HEK293 (cell line): ENCODE data around the gene PER1.

Experiments used
- EGR2 ChIP-seq: fragments of 450-650 bp; formaldehyde crosslinking; IDR thresholded peaks from 2 replicates; pipeline ENCODE4 v1.5.1; 2016; ENCODE audit warnings: low read depth, missing biosample characterization, missing genetic modification characterization
- GLI2 ChIP-seq: fragments of 450-650 bp; formaldehyde crosslinking; IDR thresholded peaks from 2 replicates; pipeline ENCODE4; 2017; ENCODE audit warnings: missing biosample characterization, missing genetic modification characterization, low read depth, borderline replicate concordance
- GLI4 ChIP-seq: fragments of 450-650 bp; formaldehyde crosslinking; IDR thresholded peaks from 2 replicates; pipeline ENCODE4 v1.5.1; 2016; ENCODE audit warnings: missing biosample characterization, missing genetic modification characterization
- KLF9 ChIP-seq: fragments of 450-650 bp; formaldehyde crosslinking; IDR thresholded peaks from 2 replicates; pipeline ENCODE4 v1.5.1; 2016; ENCODE audit warnings: missing biosample characterization, missing genetic modification characterization, low read depth
- PATZ1 ChIP-seq: fragments of 450-650 bp; formaldehyde crosslinking; IDR thresholded peaks from 2 replicates; pipeline ENCODE4 v1.5.1; 2016; ENCODE audit warnings: missing biosample characterization, missing genetic modification characterization
- ZBTB44 ChIP-seq: fragments of 450-650 bp; IDR thresholded peaks from 2 replicates; pipeline ENCODE4 v1.5.1; 2018; ENCODE audit warnings: missing biosample characterization, mild to moderate bottlenecking, missing genetic modification characterization
- ZBTB8A ChIP-seq: fragments of 450-650 bp; formaldehyde crosslinking; IDR thresholded peaks from 2 replicates; pipeline ENCODE4 v1.5.1; 2016; ENCODE audit warnings: missing biosample characterization, missing genetic modification characterization
- ZEB2 ChIP-seq: fragments of 450-650 bp; formaldehyde crosslinking; IDR thresholded peaks from 2 replicates; pipeline ENCODE4 v1.5.1; 2016; ENCODE audit warnings: missing biosample characterization, missing genetic modification characterization
- ZFHX2 ChIP-seq: fragments of 450-650 bp; formaldehyde crosslinking; conservative IDR thresholded peaks from 2 replicates; pipeline ENCODE4 v1.5.1; 2016; ENCODE audit warnings: missing biosample characterization, missing genetic modification characterization
- ZFP3 ChIP-seq: fragments of 450-650 bp; formaldehyde crosslinking; IDR thresholded peaks from 2 replicates; pipeline ENCODE4 v1.5.1; 2016; ENCODE audit warnings: low read depth, missing biosample characterization, missing genetic modification characterization
- ZNF211 ChIP-seq: fragments of 450-650 bp; formaldehyde crosslinking; IDR thresholded peaks from 2 replicates; pipeline ENCODE4 v1.5.1; 2016; ENCODE audit warnings: low read depth, missing biosample characterization, missing genetic modification characterization
- ZNF239 ChIP-seq: fragments of 450-650 bp; formaldehyde crosslinking; IDR thresholded peaks from 2 replicates; pipeline ENCODE4 v1.5.1; 2016; ENCODE audit warnings: missing biosample characterization, missing genetic modification characterization
- ZNF433 ChIP-seq: fragments of 450-650 bp; formaldehyde crosslinking; IDR thresholded peaks from 2 replicates; pipeline ENCODE4 v1.5.1; 2016; ENCODE audit warnings: missing biosample characterization, missing genetic modification characterization, low read depth
- ZNF501 ChIP-seq: fragments of 450-650 bp; formaldehyde crosslinking; IDR thresholded peaks from 2 replicates; pipeline ENCODE4 v1.5.1; 2016; ENCODE audit warnings: missing biosample characterization, missing genetic modification characterization
- ZNF514 ChIP-seq: fragments of 450-650 bp; formaldehyde crosslinking; IDR thresholded peaks from 2 replicates; pipeline ENCODE4 v1.5.1; 2016; ENCODE audit warnings: missing biosample characterization, missing genetic modification characterization
- ZNF624 ChIP-seq: fragments of 450-650 bp; formaldehyde crosslinking; IDR thresholded peaks from 2 replicates; pipeline ENCODE4 v1.5.1; 2017; ENCODE audit warnings: missing biosample characterization, missing genetic modification characterization
- ZNF629 ChIP-seq: fragments of 450-650 bp; formaldehyde crosslinking; IDR thresholded peaks from 2 replicates; pipeline ENCODE4 v1.5.1; 2017; ENCODE audit warnings: missing biosample characterization, missing genetic modification characterization
- ZNF639 ChIP-seq: fragments of 450-650 bp; formaldehyde crosslinking; IDR thresholded peaks from 2 replicates; pipeline ENCODE4 v1.5.1; 2016; ENCODE audit warnings: missing biosample characterization, missing genetic modification characterization
- ZNF658 ChIP-seq: fragments of 450-650 bp; formaldehyde crosslinking; IDR thresholded peaks from 2 replicates; pipeline ENCODE4; 2016; ENCODE audit warnings: missing biosample characterization, missing genetic modification characterization
- ZNF677 ChIP-seq: fragments of 450-650 bp; IDR thresholded peaks from 2 replicates; pipeline ENCODE4 v1.5.0; 2018; ENCODE audit warnings: missing biosample characterization, mild to moderate bottlenecking, missing genetic modification characterization, moderate library complexity
- ZXDB ChIP-seq: fragments of 450-650 bp; formaldehyde crosslinking; IDR thresholded peaks from 2 replicates; pipeline ENCODE4 v1.5.1; 2016; ENCODE audit warnings: missing biosample characterization, missing genetic modification characterization
- TF ChIP-seq, protein P1 (sequence below): fragments of 450-650 bp; formaldehyde crosslinking; IDR thresholded peaks from 2 replicates; pipeline ENCODE4 v1.5.1; 2016; ENCODE audit warnings: missing biosample characterization, missing genetic modification characterization
- TF ChIP-seq, protein P2 (sequence below): fragments of 450-650 bp; formaldehyde crosslinking; IDR thresholded peaks from 2 replicates; pipeline ENCODE4 v1.5.1; 2017; ENCODE audit warnings: missing biosample characterization, missing genetic modification characterization

PER1 gene

GRCh38 chr17:8125154-8125946 lies 26.9 kb downstream of the PER1 start (continued):
- TF ChIP-seq ZNF629 (peak; percentile 30), ZBTB44 (tag by site-specific recombination) (peak; percentile 79), ZBTB8A (tag by site-specific recombination) (peak; percentile 46), ZFP3 (tag by site-specific recombination) (no peak), ZEB2 (tag by site-specific recombination) (no peak; the same call in 1 of the 2 replicates), PATZ1 (tag by site-specific recombination) (peak; percentile 23), ZNF514 (tag by site-specific recombination) (no peak), ZNF677 (tag by site-specific recombination) (peak; percentile 37; the same call in 1 of the 2 replicates), ZNF624 (tag by site-specific recombination) (0 out of 2 replicates have a peak, but pooled peaks have one; percentile 83), EGR2 (tag by site-specific recombination) (0 out of 2 replicates have a peak, but pooled peaks have one; percentile 19), ZFHX2 (tag by site-specific recombination) (peak; percentile 53), KLF9 (peak; percentile 12; the same call in 1 of the 2 replicates), GLI2 (tag by site-specific recombination) (no peak), ZNF211 (no peak), ZNF639 (tag by site-specific recombination) (no peak), ZNF658 (no peak), GLI4 (tag by site-specific recombination) (0 out of 2 replicates have a peak, but pooled peaks have one; percentile 40), ZXDB (peak; percentile 17; the same call in 1 of the 2 replicates), ZNF501 (tag by site-specific recombination) (peak; percentile 86; the same call in 1 of the 2 replicates), ZNF239 (tag by site-specific recombination) (0 out of 2 replicates have a peak, but pooled peaks have one; percentile 12), ZNF433 (tag by site-specific recombination) (no peak)
- TF ChIP-seq, protein P1, sequence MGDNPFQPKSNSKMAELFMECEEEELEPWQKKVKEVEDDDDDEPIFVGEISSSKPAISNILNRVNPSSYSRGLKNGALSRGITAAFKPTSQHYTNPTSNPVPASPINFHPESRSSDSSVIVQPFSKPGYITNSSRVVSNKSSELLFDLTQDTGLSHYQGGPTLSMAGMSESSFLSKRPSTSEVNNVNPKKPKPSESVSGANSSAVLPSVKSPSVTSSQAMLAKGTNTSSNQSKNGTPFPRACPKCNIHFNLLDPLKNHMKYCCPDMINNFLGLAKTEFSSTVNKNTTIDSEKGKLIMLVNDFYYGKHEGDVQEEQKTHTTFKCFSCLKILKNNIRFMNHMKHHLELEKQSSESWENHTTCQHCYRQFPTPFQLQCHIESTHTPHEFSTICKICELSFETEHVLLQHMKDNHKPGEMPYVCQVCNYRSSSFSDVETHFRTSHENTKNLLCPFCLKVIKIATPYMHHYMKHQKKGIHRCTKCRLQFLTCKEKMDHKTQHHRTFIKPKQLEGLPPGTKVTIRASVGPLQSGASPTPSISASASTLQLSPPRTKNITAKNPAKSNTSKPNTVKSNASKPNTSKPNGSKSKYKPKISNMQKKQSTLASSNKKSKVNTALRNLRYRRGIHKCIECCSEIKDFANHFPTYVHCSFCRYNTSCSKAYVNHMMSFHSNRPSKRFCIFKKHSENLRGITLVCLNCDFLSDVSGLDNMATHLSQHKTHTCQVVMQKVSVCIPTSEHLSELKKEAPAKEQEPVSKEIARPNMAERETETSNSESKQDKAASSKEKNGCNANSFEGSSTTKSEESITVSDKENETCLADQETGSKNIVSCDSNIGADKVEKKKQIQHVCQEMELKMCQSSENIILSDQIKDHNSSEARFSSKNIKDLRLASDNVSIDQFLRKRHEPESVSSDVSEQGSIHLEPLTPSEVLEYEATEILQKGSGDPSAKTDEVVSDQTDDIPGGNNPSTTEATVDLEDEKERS (tag by site-specific recombination), result 0 out of 2 replicates have a peak, but pooled peaks have one; percentile 19
- TF ChIP-seq, protein P2, sequence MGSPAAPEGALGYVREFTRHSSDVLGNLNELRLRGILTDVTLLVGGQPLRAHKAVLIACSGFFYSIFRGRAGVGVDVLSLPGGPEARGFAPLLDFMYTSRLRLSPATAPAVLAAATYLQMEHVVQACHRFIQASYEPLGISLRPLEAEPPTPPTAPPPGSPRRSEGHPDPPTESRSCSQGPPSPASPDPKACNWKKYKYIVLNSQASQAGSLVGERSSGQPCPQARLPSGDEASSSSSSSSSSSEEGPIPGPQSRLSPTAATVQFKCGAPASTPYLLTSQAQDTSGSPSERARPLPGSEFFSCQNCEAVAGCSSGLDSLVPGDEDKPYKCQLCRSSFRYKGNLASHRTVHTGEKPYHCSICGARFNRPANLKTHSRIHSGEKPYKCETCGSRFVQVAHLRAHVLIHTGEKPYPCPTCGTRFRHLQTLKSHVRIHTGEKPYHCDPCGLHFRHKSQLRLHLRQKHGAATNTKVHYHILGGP, result peak; percentile 6; the same call in 1 of the 2 replicates
